Astrocyte (in vitro differentiated cells and primary cell): ENCODE results near the gene TOM1L2. TPM values are rescaled to one million over a fixed set of nuclear protein-coding genes. Genes with fewer than 3 reads are reported as not detected.

Source experiments
- DNase-seq: peaks from one replicate; pipeline ENCODE4 v3.0.0-alpha.2; 2010; ENCODE audit warnings: low read depth
- FAIRE-seq: peaks from 2 replicates; lab custom pipeline; 2011; peaks lifted over from hg19 to GRCh38; lab: Jason Lieb, UNC
- H2AFZ ChIP-seq: 2 replicates; pipeline ENCODE4 v1.6.0; 2012; ENCODE audit warnings: low read depth, low read length, inconsistent platforms
- H3K27ac ChIP-seq: 2 replicates; pipeline ENCODE4 v1.5.1; 2011; ENCODE audit warnings: low read depth, low read length, inconsistent platforms
- H3K27me3 ChIP-seq: 2 replicates; pipeline ENCODE4 v1.6.0; 2011; ENCODE audit warnings: low read length, inconsistent platforms; ENCODE audit not compliant: insufficient read depth
- H3K36me3 ChIP-seq: 2 replicates; pipeline ENCODE4 v1.5.1; 2011; ENCODE audit warnings: low read length, inconsistent platforms; ENCODE audit not compliant: insufficient read depth
- H3K4me1 ChIP-seq: 2 replicates; pipeline ENCODE4 v1.5.1; 2011; ENCODE audit warnings: low read length, inconsistent platforms; ENCODE audit not compliant: insufficient read depth
- H3K4me2 ChIP-seq: 2 replicates; pipeline ENCODE4 v1.6.0; 2012; ENCODE audit warnings: low read length, inconsistent platforms
- H3K4me3 ChIP-seq: 2 replicates; pipeline ENCODE4 v1.5.1; 2011; ENCODE audit warnings: low read depth, mild to moderate bottlenecking, low read length, inconsistent platforms; ENCODE audit not compliant: insufficient read depth
- H3K79me2 ChIP-seq: 2 replicates; pipeline ENCODE4 v1.6.0; 2012; ENCODE audit warnings: mild to moderate bottlenecking, low read length, inconsistent platforms; ENCODE audit not compliant: insufficient read depth
- H3K9ac ChIP-seq: 2 replicates; pipeline ENCODE4 v1.6.0; 2012; ENCODE audit warnings: mild to moderate bottlenecking, low read length, inconsistent platforms
- H3K9me3 ChIP-seq: 2 replicates; pipeline ENCODE4 v1.5.1; 2012; ENCODE audit warnings: low read depth, mild to moderate bottlenecking, low read length, inconsistent platforms; ENCODE audit not compliant: insufficient read depth
- H4K20me1 ChIP-seq: 2 replicates; pipeline ENCODE4 v1.6.0; 2012; ENCODE audit warnings: low read length, inconsistent platforms; ENCODE audit not compliant: insufficient read depth
- H3K27ac Mint-ChIP-seq: one replicate; pipeline ENCODE4 v1.8.0; 2021; ENCODE audit warnings: mild to moderate bottlenecking, mixed read lengths; ENCODE audit not compliant: unreplicated experiment
- H3K27me3 Mint-ChIP-seq: one replicate; pipeline ENCODE4 v1.8.0; 2021; ENCODE audit warnings: low read depth, mixed read lengths; ENCODE audit not compliant: unreplicated experiment
- H3K36me3 Mint-ChIP-seq: one replicate; pipeline ENCODE4 v1.8.0; 2021; ENCODE audit warnings: low read depth, mixed read lengths; ENCODE audit not compliant: unreplicated experiment
- H3K4me1 Mint-ChIP-seq: one replicate; pipeline ENCODE4 v1.8.0; 2021; ENCODE audit warnings: low read depth, mixed read lengths; ENCODE audit not compliant: unreplicated experiment
- H3K4me3 Mint-ChIP-seq: one replicate; pipeline ENCODE4 v1.8.0; 2021; ENCODE audit warnings: mild to moderate bottlenecking, moderate library complexity, mixed read lengths; ENCODE audit not compliant: unreplicated experiment
- H3K9me3 Mint-ChIP-seq: one replicate; pipeline ENCODE4 v1.8.0; 2021; ENCODE audit warnings: mild to moderate bottlenecking, mixed read lengths; ENCODE audit not compliant: unreplicated experiment
- CTCF ChIP-seq: IDR thresholded peaks from 2 replicates; pipeline ENCODE4 v1.5.1; 2011; ENCODE audit warnings: low read depth, mild to moderate bottlenecking, inconsistent platforms, low read length, moderate library complexity; ENCODE audit not compliant: insufficient read depth
- EZH2 ChIP-seq: IDR thresholded peaks from 2 replicates; pipeline ENCODE4 v1.6.1; 2012; ENCODE audit warnings: mild to moderate bottlenecking, low read length, inconsistent platforms; ENCODE audit not compliant: insufficient read depth
- total RNA-seq: library from RNA; stranded (reverse); gene quantifications from 2 replicates; pipeline ENCODE4 v1.2.1, GENCODE V29; 2021

The TOM1L2 gene
- total RNA-seq, 1 donor from 2014 or later, result 54.4 TPM

- H3K4me3 ChIP-seq, result no peak overlapping the region
- H3K36me3 ChIP-seq, result no peaks in the 10 kb centered on the region
- peaks cover 45% of the 10 kb centered on the region for H3K4me1 ChIP-seq
- Mint-ChIP-seq H3K4me1 (peaks cover 59% of the 10 kb centered on the region), H3K36me3 (no peaks in the 10 kb centered on the region), H3K27ac (no peak overlapping the region), H3K9me3 (no peaks in the 10 kb centered on the region), H3K4me3 (no peak overlapping the region), H3K27me3 (no peaks in the 10 kb centered on the region)
- TF ChIP-seq CTCF, result no peak
- TF ChIP-seq EZH2, result no peak
- H3K27me3 ChIP-seq, result no peaks in the 10 kb centered on the region
- no peak overlapping the region for H3K4me2 ChIP-seq
- H2AFZ ChIP-seq, result no peak overlapping the region
- no peaks in the 10 kb centered on the region for H3K9me3 ChIP-seq
- peaks cover 60% of the 10 kb centered on the region for H3K79me2 ChIP-seq
- peaks cover 14% of the 10 kb centered on the region for H4K20me1 ChIP-seq
- DNase-seq (no peak), FAIRE-seq (no peak)
- no peak overlapping the region for H3K27ac ChIP-seq
- no peak overlapping the region for H3K9ac ChIP-seq
Measured at GRCh38 chr17:17930674-17931073, 41.5 kb downstream of the TOM1L2 start.

- Mint-ChIP-seq H3K9me3 (no peaks in the 10 kb centered on the region), H3K27ac (peak overlapping the region; percentile 91), H3K36me3 (no peaks in the 10 kb centered on the region), H3K4me1 (peaks cover 53% of the 10 kb centered on the region), H3K4me3 (no peak overlapping the region), H3K27me3 (no peaks in the 10 kb centered on the region)
- Histone ChIP-seq H4K20me1 (peaks cover 6% of the 10 kb centered on the region), H3K4me3 (no peak overlapping the region), H3K9ac (peak overlapping the region; percentile 13), H3K27me3 (no peaks in the 10 kb centered on the region), H3K27ac (peak overlapping the region; percentile 21), H2AFZ (no peak overlapping the region), H3K79me2 (peaks cover 66% of the 10 kb centered on the region), H3K4me2 (peak overlapping the region; percentile 44), H3K36me3 (no peaks in the 10 kb centered on the region), H3K9me3 (no peaks in the 10 kb centered on the region), H3K4me1 (peaks cover 37% of the 10 kb centered on the region)
- FAIRE-seq, result no peak
- peak; percentile 45 for DNase-seq
- no peak for TF ChIP-seq CTCF
- TF ChIP-seq EZH2, result no peak
Measured at GRCh38 chr17:17929655-17930380, 42.4 kb downstream of the TOM1L2 start.
